SK-N-SH (cell line): ENCODE measurements around the gene ST7. TPM values are rescaled to one million over a fixed set of nuclear protein-coding genes. Genes with fewer than 3 reads are reported as not detected.
A peak's percentile ranks its signal among the peaks of the same experiment; 100 is the strongest.

Source experiments
- CTCF ChIA-PET: fragments of 300-600, 350-600 bp; formaldehyde crosslinking; extraction: SDS; loops from one replicate; lab custom pipeline; 2021; lab: Yijun Ruan, JAX
- POLR2A ChIA-PET: fragments of 350-600 bp; sonication (Branson Sonifier 250); formaldehyde crosslinking; extraction: SDS; loops from one replicate; lab custom pipeline; 2020; ENCODE audit warnings: antibody characterized with exemption, inconsistent platforms; lab: Yijun Ruan, JAX
- DNase-seq: peaks from one replicate; pipeline ENCODE4 v3.0.0; 2012
- H2AFZ ChIP-seq: fragments of 200-600 bp; sonication (generic); 2 replicates; pipeline ENCODE4 v1.8.1; 2016; ENCODE audit warnings: antibody characterized with exemption, mild to moderate bottlenecking, low read depth
- H3F3A ChIP-seq: fragments of 200-600 bp; sonication (generic); replicated peaks from 2 replicates; pipeline ENCODE3; 2016; ENCODE audit warnings: antibody characterized with exemption, mild to moderate bottlenecking; ENCODE audit not compliant: insufficient read depth
- H3K27ac ChIP-seq, 2 experiments: fragments of 200-500 bp in 1 of 2; fragments of 200-600 bp in 1 of 2; sonication (Bioruptor generic) in 1 of 2; sonication (generic), shearing (Covaris generic) in 1 of 2; 2 replicates each; pipeline versions ENCODE4 v1.5.1 to v1.6.1; 2014 to 2016; ENCODE audit warnings: low read depth in 2 of 2, inconsistent platforms in 1 of 2, low read length in 1 of 2, mild to moderate bottlenecking in 1 of 2, mixed read lengths in 1 of 2
- H3K27me3 ChIP-seq: fragments of 200-600 bp; sonication (generic), shearing (Covaris generic); 2 replicates; pipeline ENCODE4 v1.6.1; 2016; ENCODE audit warnings: mixed run types; ENCODE audit not compliant: insufficient read depth
- H3K36me3 ChIP-seq, 2 experiments: fragments of 200-500 bp in 1 of 2; fragments of 200-600 bp in 1 of 2; sonication (Bioruptor generic) in 1 of 2; sonication (generic) in 1 of 2; replicated peaks in 1 of 2; 2 replicates each; pipeline versions ENCODE3 to v1.5.1; 2014 to 2016; ENCODE audit warnings: low read length in 1 of 2, mild to moderate bottlenecking in 1 of 2; ENCODE audit not compliant: insufficient read depth in 2 of 2, control insufficient read depth in 1 of 2
- H3K4me1 ChIP-seq, 2 experiments: fragments of 200-500 bp in 1 of 2; fragments of 200-600 bp in 1 of 2; sonication (Bioruptor generic) in 1 of 2; sonication (generic), shearing (Covaris generic) in 1 of 2; 2 replicates each; pipeline versions ENCODE4 v1.5.1 to v1.6.1; 2014 to 2016; ENCODE audit warnings: low read depth in 1 of 2, low read length in 1 of 2, mixed run types in 1 of 2; ENCODE audit not compliant: insufficient read depth in 2 of 2, control insufficient read depth in 1 of 2
- H3K4me2 ChIP-seq: fragments of 200-600 bp; sonication (generic), shearing (Covaris generic); 2 replicates; pipeline ENCODE4 v1.6.1; 2017; ENCODE audit warnings: mixed run types
- H3K4me3 ChIP-seq, 2 experiments: fragments of 200-500 bp in 1 of 2; fragments of 200-600 bp in 1 of 2; sonication (Bioruptor generic) in 1 of 2; sonication (generic), shearing (Covaris generic) in 1 of 2; 2 replicates each; pipeline versions ENCODE4 v1.5.1 to v1.8.1; 2014 to 2016; ENCODE audit warnings: low read depth in 2 of 2, inconsistent platforms in 1 of 2, low read length in 1 of 2, mild to moderate bottlenecking in 1 of 2, mixed read lengths in 1 of 2, moderate library complexity in 1 of 2
- H3K79me2 ChIP-seq: fragments of 200-600 bp; sonication (generic); 2 replicates; pipeline ENCODE4 v1.8.1; 2017; ENCODE audit warnings: mild to moderate bottlenecking; ENCODE audit not compliant: insufficient read depth
- H3K9ac ChIP-seq: fragments of 200-600 bp; sonication (generic); 2 replicates; pipeline ENCODE4 v1.6.1; 2017; ENCODE audit warnings: mixed run types
- H3K9me2 ChIP-seq: fragments of 200-600 bp; sonication (generic); 2 replicates; pipeline ENCODE4 v1.6.1; 2017; ENCODE audit warnings: mixed run types
- H3K9me3 ChIP-seq: fragments of 200-600 bp; sonication (generic); 2 replicates; pipeline ENCODE4 v1.6.1; 2017; ENCODE audit warnings: mixed run types, mild to moderate bottlenecking, moderate library complexity
- H4K20me1 ChIP-seq: fragments of 200-600 bp; sonication (generic); 2 replicates; pipeline ENCODE4 v1.6.1; 2017; ENCODE audit warnings: mild to moderate bottlenecking, mixed run types; ENCODE audit not compliant: insufficient read depth
- EP300 ChIP-seq, 2 experiments: IDR thresholded peaks; 2 replicates each; pipeline versions ENCODE4 v1.4.0 to v1.6.1; 2012; ENCODE audit warnings: borderline replicate concordance in 1 of 2, low read depth in 1 of 2, low read length in 1 of 2
- IRF3 ChIP-seq: fragments of 150-350 bp; IDR thresholded peaks from 2 replicates; pipeline ENCODE4 v1.6.1; 2016; ENCODE audit warnings: mild to moderate bottlenecking, low read depth, low read length
- JUND ChIP-seq: IDR thresholded peaks from 2 replicates; pipeline ENCODE4 v1.4.0; 2012
- MAX ChIP-seq: IDR thresholded peaks from 2 replicates; pipeline ENCODE4 v1.4.0; 2012; ENCODE audit warnings: low read depth
- NFIC ChIP-seq: IDR thresholded peaks from 2 replicates; pipeline ENCODE4 v1.4.0; 2012; ENCODE audit warnings: borderline replicate concordance
- PBX3 ChIP-seq: IDR thresholded peaks from 2 replicates; pipeline ENCODE4; 2012
- POLR2AphosphoS5 ChIP-seq: IDR thresholded peaks from 2 replicates; pipeline ENCODE4 v1.6.1; 2012; ENCODE audit warnings: low read depth, low read length
- REST ChIP-seq: IDR thresholded peaks from 2 replicates; pipeline ENCODE4 v1.6.1; 2012; ENCODE audit warnings: mild to moderate bottlenecking, low read depth, low read length, moderate library complexity
- RFX5 ChIP-seq: IDR thresholded peaks from 2 replicates; pipeline ENCODE4 v1.6.1; 2012; ENCODE audit warnings: mild to moderate bottlenecking, improper control_type of control experiment, low read length
- TEAD4 ChIP-seq: IDR thresholded peaks from 2 replicates; pipeline ENCODE4 v1.4.0; 2012; ENCODE audit warnings: mild to moderate bottlenecking, borderline replicate concordance; ENCODE audit not compliant: insufficient read depth
- USF1 ChIP-seq: IDR thresholded peaks from 2 replicates; pipeline ENCODE4 v1.4.0; 2012; ENCODE audit warnings: low read depth, borderline replicate concordance
- ZBTB33 ChIP-seq: IDR thresholded peaks from 2 replicates; pipeline ENCODE4 v1.4.0; 2012; ENCODE audit warnings: low read depth, borderline replicate concordance
- WGBS: methylation state at CpG from one replicate; pipeline ENCODE4 v1.1.6; 2017; ENCODE audit warnings: low lambda C conversion rate; 5-methylcytosine and 5-hydroxymethylcytosine counted together
- polyA plus RNA-seq, 3 experiments: library from polyadenylated mRNA; depleted of rRNA; stranded (reverse); fragments of >200 nt; gene quantifications; 2 replicates each; pipeline ENCODE4 v1.2.3, GENCODE V29; 2012

Gene ST7
- polyA plus RNA-seq, 1 of the 3 experiments (the other 2 are of a cell fraction): 23.5 TPM

- TF ChIP-seq REST (no peak), ZBTB33 (no peak), TEAD4 (no peak), EP300 (IDR thresholded peaks at IDR 0.05; ENCODE audit: borderline replicate concordance in 1 of 2, low read depth in 1 of 2, low read length in 1 of 2) (no peak), POLR2AphosphoS5 (no peak), PBX3 (no peak)
These were observed 59.4 kb downstream of the ST7 start (continued) for GRCh38 chr7:117012696-117013095.

GRCh38 chr7:117014099-117014656 is 60.9 kb downstream of the ST7 start:
- Histone ChIP-seq H3K9me2 (no peaks in the 10 kb centered on the region), H3K4me3 (peak overlapping the region; percentile 28 to 34; a peak in 2 of 4 replicates), H3K27ac (peak overlapping the region; percentile 30 to 79), H3K4me2 (peak overlapping the region; percentile 63), H3K9me3 (no peaks in the 10 kb centered on the region), H3F3A (peaks cover 8% of the 10 kb centered on the region), H4K20me1 (no peaks in the 10 kb centered on the region)
- POLR2A ChIA-PET: interaction anchor here (0.6 kb wide), 1 partner anchor 109 kb away, joined by 3 read pairs; no protein-coding TSS in a partner anchor
- WGBS: 60% methylated on average over 2 of the region's 2 CpGs
- TF ChIP-seq MAX (no peak), IRF3 (no peak), USF1 (no peak), RFX5 (no peak), NFIC (no peak), JUND (no peak)
- TF ChIP-seq, all 33 proteins: peak for 0
- no peaks in the 10 kb centered on the region for H3K36me3 ChIP-seq
- no peaks in the 10 kb centered on the region for H3K27me3 ChIP-seq
- H3K4me1 ChIP-seq: peaks cover 18 to 20% of the 10 kb centered on the region in 2 experiments; a peak in 3 of 4 replicates
- H2AFZ ChIP-seq: peak overlapping the region; percentile 38; the same call in 1 of the 2 replicates
- CTCF ChIA-PET: interaction anchor here (0.7 to 7.5 kb wide), 7 partner anchors 9 to 371 kb away, joined by 3 to 58 read pairs (median 9); no protein-coding TSS in a partner anchor
- peak overlapping the region; percentile 19; the same call in 1 of the 2 replicates for H3K9ac ChIP-seq
- peaks cover 32% of the 10 kb centered on the region for H3K79me2 ChIP-seq
- no peak for DNase-seq
